Endothelial cell of umbilical vein (primary cell): Measurements from ENCODE around the gene ATP12A.

Experiments
- CTCF ChIP-seq, 2 donors: IDR thresholded peaks; 1 replicate in 1 of 2; 2 replicates in 1 of 2; pipeline ENCODE4 v1.5.1; 2011; ENCODE audit warnings: low read length in 2 of 2, mild to moderate bottlenecking in 2 of 2, moderate library complexity in 2 of 2, control low read depth in 1 of 2, inconsistent platforms in 1 of 2, low read depth in 1 of 2; ENCODE audit not compliant: insufficient read depth in 1 of 2; ENCODE audit errors: extremely low read depth in 1 of 2
- GATA2 ChIP-seq: IDR thresholded peaks from 2 replicates; pipeline ENCODE4 v1.7.0; 2011; ENCODE audit warnings: low read depth, mild to moderate bottlenecking, moderate library complexity, mixed read lengths, low read length; ENCODE audit not compliant: insufficient read length, insufficient read depth
- POLR2A ChIP-seq: IDR thresholded peaks from 2 replicates; pipeline ENCODE4 v1.6.1; 2012; ENCODE audit warnings: low read depth, mild to moderate bottlenecking, control low read depth, low read length

GRCh38 chr13:24719139-24719538, 38.9 kb downstream of the ATP12A start:
- TF ChIP-seq CTCF (IDR thresholded peaks at IDR 0.05; ENCODE audit: extremely low read depth in 1 of 2, insufficient read depth in 1 of 2, low read depth in 1 of 2, low read length in 2 of 2), result no peak
- TF ChIP-seq GATA2, result no peak
- no peak for TF ChIP-seq POLR2A
